ENCODE measurements around the gene WNK2.

WNK2 gene

GRCh38 chr9:93324191-93324834, 140.4 kb downstream of the WNK2 start:
- DNase-seq (ENCODE audit: low read depth), result no peak
- no peak overlapping the region for H3K4me3 ChIP-seq (ENCODE audit: control insufficient read depth, low read depth, low read length)
- no peak for TF ChIP-seq CTCF (IDR thresholded peaks at IDR 0.05; ENCODE audit: control insufficient read depth, insufficient read depth, low read depth, low read length, missing control alignments)

GRCh38 chr9:93325307-93326035, 141.5 kb downstream of the WNK2 start:
- no peak for DNase-seq (ENCODE audit: low read depth)
- TF ChIP-seq CTCF (IDR thresholded peaks at IDR 0.05; ENCODE audit: control insufficient read depth, insufficient read depth, low read depth, low read length, missing control alignments), result no peak
- no peak overlapping the region for H3K4me3 ChIP-seq (ENCODE audit: control insufficient read depth, low read depth, low read length)

GRCh38 chr9:93326056-93326455, 142.1 kb downstream of the WNK2 start:
- H3K4me3 ChIP-seq (ENCODE audit: control insufficient read depth, low read depth, low read length), result no peak overlapping the region
- TF ChIP-seq CTCF (IDR thresholded peaks at IDR 0.05; ENCODE audit: control insufficient read depth, insufficient read depth, low read depth, low read length, missing control alignments), result no peak
- no peak for DNase-seq (ENCODE audit: low read depth)

- no peak for DNase-seq (ENCODE audit: low read depth)
- TF ChIP-seq CTCF (IDR thresholded peaks at IDR 0.05; ENCODE audit: control insufficient read depth, insufficient read depth, low read depth, low read length, missing control alignments), result no peak
- no peak overlapping the region for H3K4me3 ChIP-seq (ENCODE audit: control insufficient read depth, low read depth, low read length)
Observed at GRCh38 chr9:93326654-93327053, 142.7 kb downstream of the WNK2 start.

GRCh38 chr9:93329629-93330280, 145.8 kb downstream of the WNK2 start:
- DNase-seq (ENCODE audit: low read depth), result no peak
- no peak overlapping the region for H3K4me3 ChIP-seq (ENCODE audit: control insufficient read depth, low read depth, low read length)
- TF ChIP-seq CTCF (IDR thresholded peaks at IDR 0.05; ENCODE audit: control insufficient read depth, insufficient read depth, low read depth, low read length, missing control alignments), result no peak

GRCh38 chr9:93332317-93332716, 148.4 kb downstream of the WNK2 start:
- TF ChIP-seq CTCF (IDR thresholded peaks at IDR 0.05; ENCODE audit: control insufficient read depth, insufficient read depth, low read depth, low read length, missing control alignments), result no peak
- no peak overlapping the region for H3K4me3 ChIP-seq (ENCODE audit: control insufficient read depth, low read depth, low read length)
- DNase-seq (ENCODE audit: low read depth), result no peak

All from AG09309 (cell line).